B cell (primary cell): ENCODE measurements around the gene EFHB. TPM values are rescaled to one million over a fixed set of nuclear protein-coding genes. Genes with fewer than 3 reads are reported as not detected.

Experiments used
- ATAC-seq: fragments of 200-7000 bp; cut with Tn5 transposase; one replicate; pipeline ENCODE4 v1.10.0; 2021; ENCODE audit warnings: low read depth, mild to moderate bottlenecking, moderate number of reproducible peaks, moderate library complexity
- CTCF ChIA-PET: fragments of 350-600 bp; sonication (Branson Sonifier 250); formaldehyde crosslinking; loops from one replicate; lab custom pipeline; 2021; ENCODE audit warnings: antibody characterized with exemption, inconsistent platforms; lab: Charles Lee
- POLR2A ChIA-PET: fragments of 350-600 bp; sonication (Branson Sonifier 250); formaldehyde crosslinking; loops from one replicate; lab custom pipeline; 2021; ENCODE audit warnings: antibody characterized with exemption; lab: Charles Lee
- DNase-seq: peaks from one replicate; pipeline ENCODE4 v3.0.0; 2013
- H2AFZ ChIP-seq: 2 replicates; pipeline ENCODE4 v1.6.1; 2012; ENCODE audit warnings: mild to moderate bottlenecking, low read depth, low read length; ENCODE audit not compliant: insufficient read depth, poor library complexity, severe bottlenecking
- H3K27ac ChIP-seq, 2 donors: 1 replicate in 1 of 2; 2 replicates in 1 of 2; pipeline ENCODE4 v1.5.1; 2012 to 2013; ENCODE audit warnings: low read length in 2 of 2, mild to moderate bottlenecking in 2 of 2, moderate library complexity in 1 of 2
- H3K27me3 ChIP-seq, 4 experiments: fragments of 200-600 bp in 1 of 4; sonication (generic) in 1 of 4; replicated peaks in 1 of 4; 1 replicate in 2 of 4; 2 replicates in 2 of 4; pipeline versions ENCODE4 v1.6.1 to v1.7.0; 2013 to 2016; ENCODE audit warnings: low read length in 3 of 4, mild to moderate bottlenecking in 2 of 4, mixed read lengths in 1 of 4, moderate library complexity in 1 of 4; ENCODE audit not compliant: insufficient read depth in 4 of 4, control insufficient read depth in 3 of 4; ENCODE audit errors: control extremely low read depth in 1 of 4
- H3K36me3 ChIP-seq, 2 experiments: replicated peaks in 1 of 2; 1 replicate in 1 of 2; 2 replicates in 1 of 2; pipeline versions ENCODE4 v1.6.1 to v1.7.1; 2013; ENCODE audit warnings: low read length in 1 of 2; ENCODE audit not compliant: insufficient read depth in 2 of 2, control insufficient read depth in 1 of 2; ENCODE audit errors: control extremely low read depth in 1 of 2, extremely low read depth in 1 of 2
- H3K4me1 ChIP-seq, 2 donors: fragments of 200-600 bp in 1 of 2; sonication (generic) in 1 of 2; 1 replicate in 1 of 2; 2 replicates in 1 of 2; pipeline versions ENCODE4 v1.5.1 to v1.6.1; 2013 to 2017; ENCODE audit warnings: low read length in 2 of 2; ENCODE audit not compliant: control insufficient read depth in 2 of 2, insufficient read depth in 2 of 2
- H3K4me2 ChIP-seq: replicated peaks from 2 replicates; pipeline ENCODE3; 2012; ENCODE audit warnings: mild to moderate bottlenecking, low read depth, low read length; ENCODE audit not compliant: poor library complexity, severe bottlenecking
- H3K4me3 ChIP-seq, 5 experiments: fragments of 200-600 bp in 1 of 5; sonication (generic) in 1 of 5; 1 replicate in 3 of 5; 2 replicates in 2 of 5; pipeline versions ENCODE4 v1.5.1 to v1.7.0; 2011 to 2016; ENCODE audit warnings: low read length in 4 of 5, mild to moderate bottlenecking in 4 of 5, low read depth in 2 of 5, control low read depth in 1 of 5, moderate library complexity in 1 of 5; ENCODE audit not compliant: insufficient read depth in 1 of 5; ENCODE audit errors: control extremely low read depth in 1 of 5, extremely low read depth in 1 of 5
- H3K79me2 ChIP-seq: fragments of 200-600 bp; sonication (generic); one replicate; pipeline ENCODE4 v1.6.0; 2016; ENCODE audit warnings: low read length; ENCODE audit not compliant: control insufficient read depth, insufficient read depth
- H3K9ac ChIP-seq: fragments of 200-600 bp; sonication (generic); 2 replicates; pipeline ENCODE4 v1.6.1; 2017; ENCODE audit warnings: mild to moderate bottlenecking, low read length, moderate library complexity
- H3K9me3 ChIP-seq, 3 donors: one replicate each; pipeline versions ENCODE4 v1.6.1 to v1.7.1; 2013; ENCODE audit warnings: low read length in 2 of 3; ENCODE audit not compliant: control insufficient read depth in 2 of 3, insufficient read depth in 1 of 3; ENCODE audit errors: control extremely low read depth in 1 of 3
- H4K20me1 ChIP-seq: 2 replicates; pipeline ENCODE4 v1.6.0; 2012; ENCODE audit warnings: mild to moderate bottlenecking, low read length; ENCODE audit not compliant: insufficient read depth, control insufficient read depth, poor library complexity, severe bottlenecking
- H3K27ac Mint-ChIP-seq: one replicate; pipeline ENCODE4 v1.8.0; 2021; ENCODE audit warnings: mixed read lengths
- H3K27me3 Mint-ChIP-seq: one replicate; pipeline ENCODE4 v1.8.0; 2021; ENCODE audit warnings: mixed read lengths
- H3K4me1 Mint-ChIP-seq: one replicate; pipeline ENCODE4 v1.8.0; 2021; ENCODE audit warnings: mixed read lengths
- H3K4me3 Mint-ChIP-seq: one replicate; pipeline ENCODE4 v1.8.0; 2021; ENCODE audit warnings: mixed read lengths
- H3K9me3 Mint-ChIP-seq: one replicate; pipeline ENCODE4 v1.8.0; 2022; ENCODE audit warnings: mixed read lengths; ENCODE audit not compliant: insufficient read depth
- EZH2 ChIP-seq: IDR thresholded peaks from 2 replicates; pipeline ENCODE4 v1.6.1; 2012; ENCODE audit warnings: borderline replicate concordance, low read depth, mild to moderate bottlenecking, moderate library complexity, low read length; ENCODE audit not compliant: insufficient read depth, poor library complexity, severe bottlenecking
- WGBS: methylation state at CpG from one replicate; pipeline ENCODE4 v1.1.5; 2013; ENCODE audit warnings: missing lambda C conversion rate; ENCODE audit not compliant: insufficient coverage; 5-methylcytosine and 5-hydroxymethylcytosine counted together
- intact Hi-C: fragments of 100-400 bp; cut with micrococcal nuclease; formaldehyde crosslinking; loops from one replicate; pipeline ENCODE4 v1.10.0; 2022
- polyA plus RNA-seq: library from polyadenylated mRNA; depleted of rRNA; stranded (reverse); fragments of >200 nt; gene quantifications from 2 replicates; pipeline ENCODE4 v1.2.3, GENCODE V29; 2012
- total RNA-seq, 2 donors: library from RNA; stranded (reverse); fragments of 120-200 nt in 1 of 2; gene quantifications; 1 replicate in 1 of 2; 2 replicates in 1 of 2; pipeline versions ENCODE4 v1.2.3 to v1.2.4, GENCODE V29; 2013 to 2022
- TF ChIP-seq, protein P1 (sequence below): fragments of 200-600 bp; IDR thresholded peaks from one replicate; pipeline ENCODE4 v1.8.0; 2022; ENCODE audit warnings: antibody characterized with exemption, mild to moderate bottlenecking

The EFHB gene
- total and polyA plus RNA-seq, 2 donors (not counting 1 experiment from before 2014, with no cell fraction given) = 0.74 to 1.3 TPM

DNA sequence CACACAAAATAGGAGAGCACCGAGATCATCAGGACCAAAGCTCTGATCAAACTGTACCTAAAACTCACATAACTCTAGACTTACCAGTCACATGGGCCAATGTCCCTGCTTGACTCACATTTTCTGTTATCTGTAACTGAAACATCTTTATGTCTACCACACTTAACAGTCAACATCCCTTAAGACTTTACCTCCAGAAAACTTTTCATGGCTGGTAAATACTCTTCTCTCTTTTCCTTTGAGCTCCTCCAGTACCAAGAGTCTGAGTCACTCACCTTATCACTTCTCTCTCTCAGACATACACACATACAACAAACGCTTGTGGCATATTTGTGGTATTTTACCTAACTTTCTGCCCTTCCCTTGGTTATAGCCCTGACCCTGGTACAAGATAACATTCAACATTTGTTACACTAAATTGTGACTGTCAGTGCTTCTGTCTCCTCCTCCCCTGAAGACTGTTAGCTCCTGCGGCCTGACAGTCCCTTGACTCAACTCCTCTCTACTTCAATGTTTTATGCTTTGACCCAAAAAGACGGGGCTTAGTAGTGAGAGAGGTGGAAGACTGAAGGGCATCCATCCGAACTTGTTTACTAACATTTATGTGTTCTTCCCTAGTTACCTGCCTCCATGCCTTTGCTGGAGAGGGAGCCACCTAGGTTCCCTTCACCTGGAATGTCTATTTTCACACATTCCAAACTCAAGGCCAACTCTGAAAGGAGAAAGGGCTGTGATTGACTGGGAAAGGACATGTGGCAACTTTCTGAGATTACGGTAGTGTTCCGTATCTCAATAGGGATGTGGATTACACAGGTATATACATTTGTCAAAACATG lies 3.7 kb upstream of the EFHB start:
- Histone ChIP-seq H3K79me2 (no peaks in the 10 kb centered on the region), H3K27me3 (peaks cover 0 to 10% (median 0%) of the 10 kb centered on the region in 4 experiments), H3K27ac (no peak overlapping the region), H2AFZ (no peak overlapping the region), H3K4me2 (no peak overlapping the region), H4K20me1 (no peaks in the 10 kb centered on the region), H3K9me3 (peaks cover 0 to 2% (median 2%) of the 10 kb centered on the region in 3 donors), H3K9ac (no peak overlapping the region), H3K36me3 (no peaks in the 10 kb centered on the region), H3K4me1 (no peaks in the 10 kb centered on the region), H3K4me3 (no peak overlapping the region)
- ATAC-seq (no peak), DNase-seq (no peak)
- intact Hi-C loops = no loop called here
- no peak overlapping the region for H3K4me3 Mint-ChIP-seq
- H3K9me3 Mint-ChIP-seq = no peaks in the 10 kb centered on the region
- TF ChIP-seq, protein P1, sequence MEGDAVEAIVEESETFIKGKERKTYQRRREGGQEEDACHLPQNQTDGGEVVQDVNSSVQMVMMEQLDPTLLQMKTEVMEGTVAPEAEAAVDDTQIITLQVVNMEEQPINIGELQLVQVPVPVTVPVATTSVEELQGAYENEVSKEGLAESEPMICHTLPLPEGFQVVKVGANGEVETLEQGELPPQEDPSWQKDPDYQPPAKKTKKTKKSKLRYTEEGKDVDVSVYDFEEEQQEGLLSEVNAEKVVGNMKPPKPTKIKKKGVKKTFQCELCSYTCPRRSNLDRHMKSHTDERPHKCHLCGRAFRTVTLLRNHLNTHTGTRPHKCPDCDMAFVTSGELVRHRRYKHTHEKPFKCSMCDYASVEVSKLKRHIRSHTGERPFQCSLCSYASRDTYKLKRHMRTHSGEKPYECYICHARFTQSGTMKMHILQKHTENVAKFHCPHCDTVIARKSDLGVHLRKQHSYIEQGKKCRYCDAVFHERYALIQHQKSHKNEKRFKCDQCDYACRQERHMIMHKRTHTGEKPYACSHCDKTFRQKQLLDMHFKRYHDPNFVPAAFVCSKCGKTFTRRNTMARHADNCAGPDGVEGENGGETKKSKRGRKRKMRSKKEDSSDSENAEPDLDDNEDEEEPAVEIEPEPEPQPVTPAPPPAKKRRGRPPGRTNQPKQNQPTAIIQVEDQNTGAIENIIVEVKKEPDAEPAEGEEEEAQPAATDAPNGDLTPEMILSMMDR = no peak
- no peak for TF ChIP-seq EZH2
- peaks cover 4% of the 10 kb centered on the region for H3K27me3 Mint-ChIP-seq
- H3K4me1 Mint-ChIP-seq = no peaks in the 10 kb centered on the region
- CTCF ChIA-PET = interaction anchor here (0.8 kb wide), 1 partner anchor 52 kb away, joined by 3 read pairs; no protein-coding TSS in a partner anchor
- 63% methylated on average over 2 of the region's 7 CpGs for WGBS
- H3K27ac Mint-ChIP-seq = no peak overlapping the region
- POLR2A ChIA-PET = no interaction called here

- TF ChIP-seq, protein P1 = no peak
- no peak for TF ChIP-seq EZH2
- Histone ChIP-seq H3K4me1 (peaks cover 10 to 11% of the 10 kb centered on the region in 2 donors), H3K9me3 (peaks cover 0 to 2% (median 0%) of the 10 kb centered on the region in 3 donors), H3K79me2 (no peaks in the 10 kb centered on the region), H3K27me3 (peaks cover 0 to 10% (median 0%) of the 10 kb centered on the region in 4 experiments), H3K4me3 (no peak overlapping the region), H3K36me3 (no peaks in the 10 kb centered on the region), H3K27ac (no peak overlapping the region), H4K20me1 (no peaks in the 10 kb centered on the region), H2AFZ (no peak overlapping the region), H3K9ac (no peak overlapping the region), H3K4me2 (no peak overlapping the region)
- Mint-ChIP-seq H3K4me3 (no peak overlapping the region), H3K27ac (no peak overlapping the region), H3K27me3 (no peaks in the 10 kb centered on the region), H3K4me1 (peaks cover 13% of the 10 kb centered on the region), H3K9me3 (no peaks in the 10 kb centered on the region)
- DNase-seq = no peak
- ATAC-seq = no peak
- intact Hi-C loops = no loop called here
- POLR2A ChIA-PET = no interaction called here
- 67% methylated on average over 1 of the region's 2 CpGs for WGBS
- CTCF ChIA-PET = no interaction called here
These were observed 1.6 kb downstream of the EFHB start for GRCh38 chr3:19932422-19932821.
